Neural progenitor cell (in vitro differentiated cells): ENCODE data around the gene MRC2.
"Not testable (repeated sequence)": the region's sequence is repeated elsewhere in the genome, so short reads cannot be mapped to it uniquely, and the experiment has no call there.

Experiments used
- CTCF ChIP-seq: fragments of 200-600 bp; sonication (generic); IDR thresholded peaks from 2 replicates; pipeline ENCODE4 v1.5.1; 2017; ENCODE audit warnings: antibody characterized with exemption, mild to moderate bottlenecking
- EZH2 ChIP-seq: fragments of 200-600 bp; sonication (generic); IDR thresholded peaks from 2 replicates; pipeline ENCODE4 v1.6.1; 2017; ENCODE audit warnings: antibody characterized with exemption, mild to moderate bottlenecking, moderate library complexity
- EZH2phosphoT487 ChIP-seq: fragments of 200-600 bp; sonication (generic); IDR thresholded peaks from 2 replicates; pipeline ENCODE4 v1.6.1; 2017; ENCODE audit warnings: antibody characterized with exemption

DNA sequence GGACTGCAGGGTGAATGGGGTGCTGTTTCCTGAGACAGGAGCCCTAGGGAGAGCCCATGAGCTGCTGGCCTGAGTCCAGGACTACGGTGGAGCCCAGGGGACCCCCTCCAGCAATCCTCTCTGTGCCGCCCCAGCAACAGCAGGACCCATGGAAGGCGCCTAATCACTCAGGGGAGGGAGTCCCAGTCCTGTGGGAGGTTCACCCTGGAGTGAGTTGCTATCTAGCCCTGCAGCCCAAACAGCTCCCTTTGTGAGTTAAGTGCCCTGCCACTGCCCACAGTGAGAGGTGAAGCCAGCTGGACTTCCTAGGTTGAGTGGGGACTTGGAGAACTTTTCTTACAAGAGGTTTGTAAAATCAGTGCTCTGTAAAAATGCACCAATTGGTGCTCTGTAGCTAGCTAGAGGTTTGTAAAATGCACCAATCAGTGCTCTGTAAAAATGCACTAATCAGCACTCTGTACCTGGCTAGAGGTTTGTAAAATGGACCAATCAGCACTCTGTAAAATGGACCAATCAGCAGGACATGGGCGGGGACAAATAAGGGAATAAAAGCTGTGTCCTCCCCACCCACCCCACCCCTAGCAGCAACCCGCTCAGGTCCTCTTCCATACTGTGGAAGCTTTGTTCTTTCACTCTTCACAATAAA lies 67.7 kb downstream of the MRC2 start:
- not testable (repeated sequence) for TF ChIP-seq EZH2phosphoT487, CTCF, EZH2
